Neutrophil (primary cell): ENCODE results near the gene ITGA7.

ENCODE experiments used
- H3K27ac ChIP-seq: fragments of 200-600 bp; sonication (generic); 2 replicates; pipeline ENCODE4 v1.5.1; 2016; ENCODE audit warnings: mild to moderate bottlenecking, moderate library complexity
- H3K27me3 ChIP-seq: fragments of 200-600 bp; sonication (generic); 2 replicates; pipeline ENCODE4 v1.6.0; 2016; ENCODE audit warnings: mild to moderate bottlenecking
- H3K36me3 ChIP-seq: fragments of 200-600 bp; sonication (generic); 2 replicates; pipeline ENCODE4 v1.5.1; 2017
- H3K4me1 ChIP-seq, 2 experiments: fragments of 200-600 bp in 1 of 2; sonication (generic) in 1 of 2; 1 replicate in 1 of 2; 2 replicates in 1 of 2; pipeline versions ENCODE4 v1.5.1 to v1.6.1; 2013 to 2016; ENCODE audit warnings: low read depth in 1 of 2, low read length in 1 of 2, mild to moderate bottlenecking in 1 of 2, moderate library complexity in 1 of 2; ENCODE audit not compliant: control insufficient read depth in 1 of 2, insufficient read depth in 1 of 2
- H3K4me3 ChIP-seq, 2 experiments: fragments of 200-600 bp in 1 of 2; sonication (generic) in 1 of 2; 1 replicate in 1 of 2; 2 replicates in 1 of 2; pipeline ENCODE4 v1.5.1; 2013 to 2016; ENCODE audit warnings: low read depth in 1 of 2, low read length in 1 of 2, mild to moderate bottlenecking in 1 of 2, moderate library complexity in 1 of 2
- H3K9me3 ChIP-seq: fragments of 200-600 bp; sonication (generic); 2 replicates; pipeline ENCODE4 v1.5.1; 2016
- CTCF ChIP-seq: fragments of 200-600 bp; sonication (generic); IDR thresholded peaks from 2 replicates; pipeline ENCODE4 v1.5.1; 2016; ENCODE audit warnings: antibody characterized with exemption

ITGA7 gene

GRCh38 chr12:55720071-55720564, 12.4 kb upstream of the ITGA7 start, which contains the start of gene RDH5:
TSS of gene RDH5 (plus strand) at chr12:55720393. CDS start at chr12:55721185, 792 bp downstream.
- no peak within 1 kb of the TSS for H3K4me3 ChIP-seq
- TF ChIP-seq CTCF, result no peak
- H3K4me1 ChIP-seq, result peaks cover 63 to 66% of the 10 kb centered on the region in 2 experiments

GRCh38 chr12:55719371-55719770, 11.7 kb upstream of the ITGA7 start:
- Histone ChIP-seq H3K36me3 (peaks cover 60% of the 10 kb centered on the region), H3K27me3 (no peaks in the 10 kb centered on the region), H3K4me3 (no peak overlapping the region), H3K27ac (no peak overlapping the region), H3K9me3 (no peaks in the 10 kb centered on the region), H3K4me1 (peaks cover 56 to 60% of the 10 kb centered on the region in 2 experiments)
- no peak for TF ChIP-seq CTCF

More at GRCh38 chr12:55720071-55720564, 12.4 kb upstream of the ITGA7 start, which contains the start of gene RDH5:
- Histone ChIP-seq H3K27me3 (no peaks in the 10 kb centered on the region), H3K9me3 (no peaks in the 10 kb centered on the region), H3K27ac (peak within 1 kb of the TSS; percentile 55), H3K36me3 (peaks cover 68% of the 10 kb centered on the region)

GRCh38 chr12:55718624-55719275, 11.0 kb upstream of the ITGA7 start:
- H3K36me3 ChIP-seq, result peaks cover 54% of the 10 kb centered on the region
- no peak overlapping the region for H3K27ac ChIP-seq
- no peaks in the 10 kb centered on the region for H3K27me3 ChIP-seq
- H3K9me3 ChIP-seq, result no peaks in the 10 kb centered on the region
- peaks cover 51 to 58% of the 10 kb centered on the region in 2 experiments for H3K4me1 ChIP-seq
- TF ChIP-seq CTCF, result no peak
- H3K4me3 ChIP-seq, result no peak overlapping the region

GRCh38 chr12:55718015-55718414, 10.3 kb upstream of the ITGA7 start:
- Histone ChIP-seq H3K4me1 (peaks cover 51 to 58% of the 10 kb centered on the region in 2 experiments), H3K27ac (peak overlapping the region; percentile 99), H3K36me3 (peaks cover 47% of the 10 kb centered on the region), H3K27me3 (no peaks in the 10 kb centered on the region), H3K4me3 (peak overlapping the region in 1 of 2 experiments; percentile 92), H3K9me3 (no peaks in the 10 kb centered on the region)
- no peak for TF ChIP-seq CTCF

- TF ChIP-seq CTCF, result no peak
- no peaks in the 10 kb centered on the region for H3K9me3 ChIP-seq
- peaks cover 40% of the 10 kb centered on the region for H3K36me3 ChIP-seq
- peaks cover 51 to 58% of the 10 kb centered on the region in 2 experiments for H3K4me1 ChIP-seq
- peak overlapping the region; percentile 92 to 99 for H3K4me3 ChIP-seq
- H3K27ac ChIP-seq, result peak overlapping the region; percentile 99
- no peaks in the 10 kb centered on the region for H3K27me3 ChIP-seq
Observed at GRCh38 chr12:55717011-55718007, 9.6 kb upstream of the ITGA7 start.
